Measurements from ENCODE around the gene FBN2.
"Not testable (repeated sequence)": the region's sequence is repeated elsewhere in the genome, so short reads cannot be mapped to it uniquely, and the experiment has no call there.

Gene FBN2

DNA sequence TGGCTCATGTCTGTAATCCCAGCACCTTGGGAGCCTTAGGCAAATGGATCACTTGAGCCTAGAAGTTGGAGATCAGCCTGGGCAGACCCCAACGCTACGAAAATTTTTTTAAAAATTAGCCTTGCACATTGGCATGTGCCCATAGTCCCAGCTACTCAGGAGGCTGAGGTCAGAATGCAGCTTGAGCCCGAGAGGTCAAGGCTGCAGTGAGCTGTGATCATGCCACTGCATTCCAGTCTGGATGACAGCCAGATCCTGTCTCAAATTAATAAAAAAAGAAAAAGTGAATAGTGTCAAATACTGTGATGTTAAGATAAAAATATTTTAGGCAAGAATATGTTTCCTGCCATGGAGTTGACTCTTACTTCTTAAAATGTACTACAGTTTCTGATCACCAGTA is 5.3 kb downstream of the FBN2 start:
- DNase-seq: no peak

DNA sequence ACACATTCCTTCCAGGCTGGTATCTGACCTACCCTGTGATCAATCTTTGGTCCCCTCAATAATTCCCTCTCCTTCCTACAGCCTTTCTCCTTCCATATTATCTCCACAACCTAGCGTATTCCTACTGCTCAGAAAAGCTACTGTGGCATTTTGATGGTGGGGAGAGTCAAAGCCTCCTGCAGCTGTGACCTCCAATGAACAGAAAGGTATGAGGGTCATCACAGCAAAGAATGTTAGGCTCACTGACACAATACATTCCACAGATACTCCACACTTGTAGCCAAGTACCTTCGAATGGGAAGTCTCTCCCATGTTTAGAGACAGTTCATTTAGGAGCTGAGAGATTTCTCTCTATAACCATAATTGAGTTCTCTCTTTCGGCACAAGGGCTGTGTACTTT is 5.9 kb downstream of the FBN2 start:
- DNase-seq: no peak

DNA sequence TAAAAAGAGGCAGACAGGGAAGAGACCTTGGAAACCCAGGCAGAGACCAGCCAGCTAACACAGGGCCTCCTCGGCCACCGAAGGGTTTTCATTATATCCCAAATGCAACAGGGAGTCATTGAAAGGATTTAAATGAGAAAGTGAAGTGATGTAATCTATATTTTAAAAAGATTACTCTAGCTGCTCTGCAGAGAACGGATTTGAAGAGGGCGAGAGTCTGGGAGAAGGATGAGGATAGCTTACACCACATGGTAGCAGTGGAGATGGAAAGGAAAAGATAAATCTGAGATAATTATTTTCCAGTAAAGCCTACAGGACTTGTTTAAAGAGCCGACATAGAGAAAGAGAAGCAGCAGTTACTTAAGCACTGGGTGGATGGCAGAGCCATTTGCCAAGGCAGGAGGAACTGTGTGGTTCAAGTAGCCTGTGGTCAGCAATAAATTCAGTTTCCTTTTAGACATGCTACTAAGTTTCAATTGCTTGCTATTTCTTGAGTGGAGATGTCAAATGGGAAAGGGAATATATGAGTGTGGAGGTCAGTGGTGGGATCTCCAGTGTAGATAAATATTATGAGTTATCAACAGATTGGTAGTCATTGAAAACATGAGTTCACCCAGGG is 9.3 kb downstream of the FBN2 start:
- no peak for DNase-seq

DNA sequence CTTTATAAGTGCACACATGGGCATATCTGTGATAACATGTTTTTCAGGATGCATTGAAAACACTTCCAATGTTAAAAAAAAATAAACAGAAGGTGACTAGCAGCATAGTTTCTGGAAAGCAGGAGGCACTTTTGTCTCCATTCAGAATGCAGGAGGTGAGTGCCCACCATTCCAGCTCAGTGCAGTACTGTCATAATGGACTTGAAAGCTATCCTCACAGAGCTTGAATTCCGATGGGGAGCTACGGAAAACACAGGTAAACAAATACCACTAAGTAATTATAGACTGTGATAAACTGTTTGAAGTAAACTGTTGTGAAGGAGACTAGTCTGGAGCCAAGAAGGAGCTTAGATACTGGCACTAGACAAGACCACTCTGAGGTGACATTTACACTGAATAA is 9.9 kb downstream of the FBN2 start:
- no peak for DNase-seq

DNA sequence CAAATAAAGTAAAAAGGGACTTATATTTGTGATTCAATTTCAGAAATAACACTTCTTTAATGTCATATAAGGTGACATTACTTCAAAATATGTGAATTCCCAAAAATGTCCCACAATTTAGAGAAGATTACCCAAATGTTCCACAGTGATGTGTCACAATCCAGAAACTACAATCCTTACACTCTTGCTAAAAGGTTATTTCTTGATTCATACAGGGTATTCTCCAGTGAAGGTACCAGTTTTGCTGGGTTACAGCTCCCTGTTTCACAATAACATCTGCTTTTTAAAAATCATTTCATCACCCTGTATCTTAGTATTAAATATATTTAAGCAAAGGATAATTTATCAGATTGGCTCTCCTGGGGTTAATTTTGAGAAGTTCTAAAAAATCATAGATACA is 11.0 kb downstream of the FBN2 start:
- DNase-seq: no peak

DNA sequence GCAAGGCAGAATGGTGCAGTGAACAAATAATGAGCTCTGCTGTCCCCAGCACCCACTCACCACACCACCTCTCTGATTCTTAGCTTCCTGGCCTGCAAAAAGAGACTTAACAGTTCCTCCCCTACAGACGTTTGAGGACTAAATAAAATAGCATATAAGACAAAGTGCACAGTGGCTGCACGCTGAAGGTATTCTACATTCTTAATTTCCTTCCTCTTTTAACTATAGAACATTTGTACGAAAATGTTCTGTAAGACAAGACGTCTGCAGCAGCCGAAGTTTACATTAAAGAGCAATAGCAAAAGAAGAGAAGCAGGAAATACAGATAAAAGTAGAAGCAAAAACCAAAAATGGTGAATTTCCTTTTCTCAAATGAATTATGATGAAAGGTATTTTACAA is 15.7 kb downstream of the FBN2 start:
- no peak for DNase-seq

DNA sequence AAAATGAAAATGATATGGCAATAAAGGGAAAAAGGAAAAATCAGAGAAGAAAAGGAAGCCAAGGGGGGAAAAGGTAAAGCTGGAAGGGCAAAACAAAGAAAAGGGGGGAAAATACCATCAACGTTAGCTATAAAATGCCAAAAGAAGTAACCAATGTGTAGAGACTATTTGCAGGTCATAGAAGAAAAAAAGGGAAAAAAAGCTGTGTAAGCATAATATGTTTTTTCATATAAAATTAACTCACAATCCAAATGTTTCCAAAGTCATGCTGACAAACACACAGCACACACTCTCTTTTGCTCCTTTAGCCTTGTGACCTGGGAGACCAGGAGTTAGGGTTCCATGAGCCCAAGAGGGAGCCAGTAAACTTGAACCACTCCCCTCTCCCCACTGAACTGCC is 18.2 kb downstream of the FBN2 start:
- DNase-seq: no peak

DNA sequence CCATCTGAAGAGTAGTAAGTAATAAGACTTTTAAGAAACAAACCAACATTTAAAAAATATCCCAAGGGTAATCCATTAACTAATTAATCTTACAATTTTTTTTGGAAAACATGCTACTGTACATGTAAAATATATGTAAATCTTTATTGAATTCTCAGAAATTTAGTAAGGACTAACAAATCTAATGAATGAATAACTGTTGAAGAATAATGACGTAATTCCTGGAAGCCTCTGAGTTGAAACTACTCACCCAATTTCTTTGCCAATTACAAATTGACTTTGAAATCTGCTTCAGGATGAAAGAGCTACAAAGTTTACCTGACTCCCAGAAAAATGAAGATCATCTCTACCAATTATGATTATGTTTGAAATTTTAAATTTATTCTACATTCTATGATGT is 21.1 kb downstream of the FBN2 start:
- no peak for DNase-seq

DNA sequence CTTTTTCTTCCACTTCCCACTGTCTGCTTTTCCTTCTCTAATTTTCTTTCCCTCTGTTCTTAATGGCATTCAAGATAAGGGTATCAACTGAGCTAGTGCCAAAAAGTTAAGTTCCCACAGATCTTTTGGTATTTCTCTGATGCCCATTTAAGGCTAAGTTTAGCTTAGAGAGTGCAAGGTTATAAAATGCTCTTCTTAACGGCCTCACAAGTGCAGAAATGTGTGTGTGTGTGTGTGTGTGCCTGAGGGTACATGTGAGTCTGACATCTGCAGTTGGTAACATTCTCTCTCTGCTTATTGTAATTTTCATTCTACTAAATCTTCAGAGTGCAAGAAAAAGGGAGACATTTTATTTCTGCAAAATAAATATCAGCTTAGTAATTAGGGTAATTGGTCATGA is 24.2 kb downstream of the FBN2 start:
- DNase-seq: no peak

DNA sequence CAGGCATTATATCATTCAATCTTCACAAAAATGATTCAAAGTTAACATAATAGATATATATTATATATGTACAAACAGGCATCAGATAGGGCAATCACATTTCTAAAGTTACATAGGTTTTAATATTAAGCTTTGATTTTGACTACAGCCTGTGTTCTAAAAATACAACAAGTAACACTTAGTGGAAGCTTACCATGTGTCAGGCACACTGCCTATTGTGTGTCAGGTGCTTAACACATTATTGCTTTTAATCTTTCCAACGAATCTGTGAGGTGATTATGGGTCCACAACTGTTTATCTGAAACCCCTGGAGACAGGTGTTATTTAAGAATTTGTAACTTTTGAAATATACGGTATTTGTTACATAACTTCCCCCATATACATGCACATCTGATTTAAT is 25.2 kb downstream of the FBN2 start:
- DNase-seq: no peak

DNA sequence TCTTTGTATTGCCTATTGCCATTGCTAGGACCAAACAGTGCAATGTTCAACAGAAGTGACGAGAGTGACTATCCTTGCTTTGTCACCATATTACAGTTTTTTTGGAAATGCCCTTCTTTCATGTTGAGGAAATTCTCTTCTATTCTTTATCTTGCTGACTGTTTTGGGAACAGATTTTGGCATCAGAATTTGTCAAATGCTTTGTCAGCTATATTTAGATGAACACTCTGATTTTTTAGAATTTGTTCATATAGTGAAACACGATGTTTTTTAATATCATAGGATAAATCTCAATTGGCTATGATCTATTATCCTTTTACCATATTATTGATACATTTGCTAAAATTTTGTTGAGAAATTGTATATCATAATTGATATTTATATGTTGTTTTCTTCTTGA is 31.4 kb downstream of the FBN2 start:
- no peak for DNase-seq

DNA sequence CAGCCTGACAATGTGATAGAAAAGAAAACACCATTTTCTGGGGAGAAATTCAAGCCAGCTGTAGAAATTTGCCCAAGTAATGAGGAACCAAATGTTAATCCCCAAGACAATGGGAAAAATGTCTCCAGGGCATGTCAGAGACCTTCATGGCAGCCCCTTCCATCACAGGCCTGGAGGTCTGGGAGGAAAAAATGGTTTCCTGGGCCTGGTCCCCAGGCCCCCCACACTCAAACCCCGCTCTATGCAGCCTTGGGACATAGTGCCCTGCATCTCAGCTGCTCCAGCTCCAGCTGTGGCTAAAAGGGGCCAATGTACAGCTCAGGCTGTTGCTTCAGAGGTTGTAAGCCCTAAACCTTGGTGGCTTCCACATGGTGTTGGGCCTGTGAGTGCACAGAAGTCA is 34.3 kb downstream of the FBN2 start:
- not testable (repeated sequence) for DNase-seq

DNA sequence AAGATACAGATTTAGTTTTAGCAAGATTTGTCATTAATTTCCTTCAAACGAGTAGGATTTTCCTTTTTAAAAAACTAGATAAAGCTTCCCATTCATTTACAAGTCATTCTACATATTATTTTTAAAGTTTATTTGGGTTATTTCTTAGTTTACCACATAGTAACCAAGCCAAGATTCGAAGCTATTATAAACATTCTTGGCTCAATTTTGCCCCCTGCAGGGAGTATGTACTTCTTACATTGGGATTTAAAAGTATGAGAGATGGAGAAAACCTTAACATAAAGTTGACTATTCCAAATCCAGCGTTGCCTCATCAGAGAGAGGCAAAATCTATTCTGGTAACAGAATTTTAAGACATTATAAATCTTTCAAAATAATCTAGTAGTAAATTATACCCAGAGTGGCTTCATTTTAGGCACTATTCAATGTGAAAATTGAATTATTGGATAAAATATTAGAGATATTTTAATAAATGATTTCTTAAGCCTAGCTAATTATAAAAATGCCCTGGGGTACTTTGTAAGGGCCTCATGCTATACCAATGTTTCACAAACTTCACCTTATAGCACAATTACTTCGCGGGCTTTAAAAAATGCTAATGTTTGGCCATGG is 39.1 kb downstream of the FBN2 start:
- no peak for DNase-seq

DNA sequence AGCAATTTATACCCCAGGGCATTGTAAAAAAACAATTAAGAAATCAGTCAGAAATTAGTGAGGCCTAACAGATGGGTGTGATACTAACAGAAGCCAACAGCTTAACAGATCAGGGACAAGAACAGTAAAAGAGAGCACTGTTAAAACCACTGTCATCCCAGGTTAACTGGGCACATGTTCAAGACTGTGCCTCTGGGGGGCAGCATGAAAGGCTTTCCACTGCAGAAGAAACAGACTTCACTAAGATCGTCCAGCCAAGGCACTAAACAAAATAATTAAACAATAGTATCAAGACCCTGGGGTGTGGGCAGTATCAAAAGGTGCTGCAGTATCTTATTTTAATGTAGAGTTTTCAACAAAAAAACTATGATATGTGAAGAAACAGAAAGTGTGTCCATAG is 43.5 kb downstream of the FBN2 start:
- no peak for DNase-seq

DNA sequence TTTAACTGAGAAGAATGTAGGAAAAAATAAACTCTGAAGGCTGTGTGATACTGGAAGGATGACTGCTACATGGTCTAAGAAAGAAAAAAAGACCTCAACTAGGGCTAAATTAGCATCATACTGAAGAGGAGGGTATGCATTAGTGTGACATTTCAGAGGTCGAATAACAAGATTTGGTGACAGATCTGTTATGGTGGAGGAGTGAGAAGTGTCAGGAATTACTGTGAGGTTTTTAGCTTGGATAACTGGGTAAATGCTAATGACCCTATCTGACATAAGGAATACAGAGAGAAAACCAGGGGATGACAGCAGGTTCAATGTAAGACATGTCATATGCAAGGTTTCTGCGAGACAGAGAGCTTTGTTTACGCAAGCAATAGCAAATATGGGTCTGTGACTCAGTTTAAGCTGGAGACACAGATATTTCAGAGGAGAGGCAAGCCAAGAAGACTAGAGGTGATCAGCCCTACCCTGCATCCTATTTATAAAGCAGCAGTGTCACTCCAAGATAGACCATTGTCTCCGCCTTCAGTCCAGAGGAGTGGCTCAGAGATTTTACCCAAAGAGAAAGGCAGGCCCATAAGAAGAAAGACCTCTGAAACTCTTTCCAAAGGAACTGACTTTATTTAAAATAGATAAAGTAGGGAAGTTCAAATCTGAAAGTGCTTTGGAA is 44.3 kb downstream of the FBN2 start:
- DNase-seq: no peak

DNA sequence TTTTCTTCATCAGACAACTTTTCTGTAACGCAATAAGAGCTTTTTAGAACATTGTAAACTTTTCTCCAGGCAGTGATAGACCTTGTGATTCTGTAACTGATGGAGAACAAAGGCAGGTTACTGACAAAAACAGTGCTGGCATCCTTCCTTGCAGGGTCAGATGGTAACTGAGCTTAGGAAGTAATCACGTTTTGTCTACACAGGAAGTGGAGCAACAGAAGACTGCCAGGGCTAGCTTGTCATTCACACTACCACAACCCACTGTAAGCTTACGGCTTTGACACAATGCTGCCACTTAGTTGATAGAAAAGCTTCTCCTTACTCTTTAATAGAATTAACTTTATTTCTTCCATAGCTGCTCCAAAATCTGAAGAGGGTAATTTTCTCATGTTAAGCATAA is 46.8 kb downstream of the FBN2 start:
- DNase-seq: no peak

DNA sequence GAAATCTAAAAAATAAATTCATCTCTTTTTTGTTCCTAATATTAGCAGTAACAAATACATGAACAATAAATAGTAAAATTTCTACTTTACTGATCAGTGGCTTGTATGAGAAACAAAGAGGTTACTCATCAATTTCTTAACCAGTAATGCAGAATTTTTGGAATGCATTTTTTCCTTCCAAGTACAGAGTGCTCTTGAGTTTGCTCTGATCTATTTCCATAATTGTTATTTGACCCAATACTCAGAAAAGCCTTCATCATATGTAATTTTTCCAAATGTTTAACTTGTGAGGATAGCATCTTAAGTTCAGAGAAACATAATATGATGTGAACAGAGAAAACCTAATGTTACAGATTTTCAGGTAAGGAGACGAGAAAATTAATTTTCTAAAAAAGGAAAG is 47.3 kb downstream of the FBN2 start:
- no peak for DNase-seq

DNA sequence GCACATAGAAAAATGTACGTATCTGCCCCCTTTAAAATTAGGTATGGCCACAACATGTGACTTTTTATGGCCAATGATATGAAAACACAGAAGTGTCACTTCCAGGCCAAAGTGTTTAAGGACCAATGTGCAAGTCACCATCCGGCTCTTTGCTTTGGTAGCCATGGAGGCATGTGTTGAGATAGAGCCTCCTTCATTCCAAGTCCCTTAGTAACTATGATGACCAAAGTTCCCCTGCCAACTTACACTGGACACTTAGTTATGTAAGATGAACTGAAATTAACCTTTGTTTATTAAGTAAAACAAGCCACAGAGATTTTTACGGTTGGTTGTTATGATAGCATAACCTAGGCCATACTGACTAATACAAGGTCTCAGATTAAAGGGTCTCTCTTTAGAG is 51.0 kb downstream of the FBN2 start:
- DNase-seq: no peak

DNA sequence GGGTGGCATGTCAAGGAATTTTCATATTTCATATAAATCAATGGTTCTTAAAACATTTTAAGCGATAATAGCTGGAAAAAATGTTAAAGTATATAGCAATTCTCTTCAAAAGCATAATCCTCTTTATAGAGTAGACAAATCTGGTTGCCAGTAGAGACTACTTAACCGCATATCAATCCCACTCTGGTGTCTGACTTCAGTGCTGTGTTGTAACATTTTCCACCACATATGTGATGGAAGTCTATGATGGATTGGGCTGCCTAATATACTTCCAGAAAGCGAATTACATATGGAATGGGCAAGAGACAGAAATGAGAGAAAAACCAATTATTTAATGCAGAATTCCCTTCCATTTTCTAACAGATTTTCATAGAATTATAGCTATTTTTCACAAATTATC is 54.3 kb downstream of the FBN2 start:
- DNase-seq: no peak

DNA sequence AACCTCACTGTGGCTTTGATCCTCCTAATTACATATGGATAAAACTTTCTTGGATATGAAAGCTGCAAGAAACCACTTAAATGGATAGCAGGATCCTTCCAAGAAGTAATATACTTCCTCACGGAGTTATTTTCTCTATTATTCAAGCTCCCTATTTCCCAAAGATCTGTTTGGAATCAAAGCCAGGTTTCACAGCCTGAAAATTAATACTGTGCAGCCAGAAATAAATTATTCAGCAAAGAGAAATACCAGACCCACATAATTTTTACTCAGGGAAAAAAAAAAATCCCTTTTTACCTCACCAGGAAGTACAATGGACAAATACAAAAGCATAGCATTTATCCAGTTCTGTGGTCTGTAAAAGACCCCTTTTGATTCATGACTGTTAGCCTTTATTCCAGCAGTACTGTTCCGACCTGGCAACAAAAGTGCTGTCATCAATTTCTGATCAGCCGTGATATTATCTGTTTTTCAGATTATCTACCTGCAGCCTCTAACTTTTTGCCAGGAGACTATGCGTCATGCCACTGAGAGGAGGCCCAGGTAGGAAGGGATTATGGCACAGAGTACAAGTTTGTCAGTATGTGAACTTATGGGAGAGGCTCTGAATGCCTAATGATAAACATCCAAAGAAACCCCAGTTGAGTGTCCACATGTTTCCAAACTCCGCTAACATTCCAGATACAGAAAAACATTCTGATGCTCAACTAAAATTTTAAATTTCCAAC is 57.0 kb downstream of the FBN2 start:
- DNase-seq: no peak

DNA sequence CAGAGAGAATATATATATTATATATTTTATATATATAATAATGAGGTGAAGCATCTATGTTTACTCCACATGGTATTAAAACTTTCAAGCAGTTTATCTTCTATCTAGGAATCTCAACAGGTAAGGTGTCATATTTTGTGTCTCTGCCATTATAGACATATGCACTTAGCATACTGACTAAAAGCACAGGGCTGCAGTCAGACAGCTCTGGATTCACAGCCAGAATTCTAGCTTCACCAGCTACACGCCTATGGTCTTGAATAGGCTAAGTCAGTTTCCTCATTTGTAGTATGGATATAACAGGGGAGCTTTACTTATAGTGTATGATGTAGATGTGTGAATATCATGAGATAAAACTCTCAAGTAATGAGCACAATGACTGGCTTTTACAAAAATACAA is 57.9 kb downstream of the FBN2 start:
- no peak for DNase-seq

DNA sequence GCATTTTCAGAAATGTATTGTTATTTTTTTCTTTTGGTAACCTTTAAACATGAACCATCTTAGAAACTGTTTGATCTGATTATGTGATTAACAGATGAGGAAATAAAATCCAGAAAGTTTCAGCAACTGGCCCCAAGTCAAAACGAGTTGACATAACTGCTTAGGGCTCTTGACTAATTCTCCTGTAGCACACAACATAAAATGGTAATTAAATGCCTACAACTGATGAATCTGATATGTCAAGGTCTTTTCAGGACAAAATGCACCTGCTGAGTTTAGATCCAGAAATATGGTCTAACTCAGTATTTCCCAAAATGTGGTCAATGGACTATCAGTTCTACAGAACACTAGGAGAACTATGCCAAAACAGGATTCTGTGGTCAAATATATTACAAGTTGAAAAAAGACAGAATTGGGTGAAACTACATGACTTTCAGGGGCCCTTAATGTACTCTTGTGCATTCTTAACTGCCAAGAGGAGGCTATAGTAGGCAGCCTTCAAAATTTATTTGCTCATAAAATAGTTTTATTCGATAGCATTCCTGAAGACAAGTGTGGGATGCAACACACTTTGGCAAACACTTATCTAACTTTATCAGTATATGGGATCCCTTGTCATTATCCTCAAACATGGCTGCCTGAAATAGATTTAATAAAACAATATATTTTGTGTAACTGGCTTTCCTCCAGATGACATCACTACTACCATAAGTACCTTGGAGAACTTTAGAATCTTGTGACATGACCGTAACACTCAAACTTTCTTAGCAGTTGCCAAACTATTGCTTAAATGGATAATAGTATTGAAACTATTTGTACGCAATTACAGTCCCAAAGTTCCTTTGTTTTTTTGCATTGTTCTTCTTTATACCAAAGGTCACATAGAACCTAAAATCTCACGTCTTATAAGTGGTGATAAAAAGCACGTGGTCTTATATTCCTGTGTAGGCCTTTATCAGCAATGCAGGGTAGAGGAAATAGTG is 59.4 kb downstream of the FBN2 start:
- no peak for DNase-seq

DNA sequence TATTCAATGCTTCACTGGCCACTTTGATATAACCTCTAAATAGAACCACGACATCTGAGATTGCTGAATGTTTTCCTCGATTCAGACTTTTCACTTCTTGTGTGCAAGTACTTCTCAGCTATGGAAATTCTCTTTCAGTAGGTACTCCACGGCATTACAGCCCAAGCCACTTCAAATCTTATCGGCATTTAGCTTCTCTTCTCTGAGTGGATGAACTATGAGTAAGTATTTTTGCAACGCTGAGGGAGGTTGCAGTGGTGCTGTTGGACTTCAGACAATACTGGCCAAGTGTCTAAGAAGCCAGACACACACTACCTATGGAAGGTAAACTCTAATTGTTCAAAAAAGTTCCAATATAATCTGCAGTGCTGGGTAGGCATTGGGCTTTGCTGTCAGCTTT is 60.1 kb downstream of the FBN2 start:
- DNase-seq: no peak
